Activated naive CD8-positive, alpha-beta T cell (primary cell): ENCODE data around the gene ALDH1A1.

Source experiments
- H3K27ac Mint-ChIP-seq: one replicate; pipeline ENCODE4 v1.8.0; 2021; ENCODE audit warnings: mixed read lengths
- H3K27me3 Mint-ChIP-seq: one replicate; pipeline ENCODE4 v1.8.0; 2021; ENCODE audit warnings: mixed read lengths
- H3K36me3 Mint-ChIP-seq: one replicate; pipeline ENCODE4 v1.8.0; 2021; ENCODE audit warnings: mixed read lengths
- H3K4me1 Mint-ChIP-seq: one replicate; pipeline ENCODE4 v1.8.0; 2021; ENCODE audit warnings: low read depth, mixed read lengths
- H3K4me3 Mint-ChIP-seq: one replicate; pipeline ENCODE4 v1.8.0; 2021; ENCODE audit warnings: mild to moderate bottlenecking, mixed read lengths
- H3K9me3 Mint-ChIP-seq: one replicate; pipeline ENCODE4 v1.8.0; 2021; ENCODE audit warnings: low read depth, mixed read lengths

ALDH1A1 gene

GRCh38 chr9:72955571-72955970, 2.7 kb upstream of the ALDH1A1 start:
- Mint-ChIP-seq H3K4me3 (no peak overlapping the region), H3K27me3 (peaks cover 9% of the 10 kb centered on the region), H3K4me1 (peaks cover 6% of the 10 kb centered on the region)

GRCh38 chr9:72955126-72955455, 2.2 kb upstream of the ALDH1A1 start:
- no peak overlapping the region for H3K4me3 Mint-ChIP-seq
- H3K27ac Mint-ChIP-seq: no peak overlapping the region
- peaks cover 9% of the 10 kb centered on the region for H3K27me3 Mint-ChIP-seq
- peaks cover 6% of the 10 kb centered on the region for H3K4me1 Mint-ChIP-seq
- peaks cover 7% of the 10 kb centered on the region for H3K9me3 Mint-ChIP-seq
- H3K36me3 Mint-ChIP-seq: no peaks in the 10 kb centered on the region

More at GRCh38 chr9:72955571-72955970, 2.7 kb upstream of the ALDH1A1 start:
- Mint-ChIP-seq H3K36me3 (no peaks in the 10 kb centered on the region), H3K9me3 (peaks cover 7% of the 10 kb centered on the region), H3K27ac (no peak overlapping the region)

GRCh38 chr9:72954431-72955125, 1.7 kb upstream of the ALDH1A1 start:
- no peaks in the 10 kb centered on the region for H3K36me3 Mint-ChIP-seq
- H3K4me1 Mint-ChIP-seq: peaks cover 6% of the 10 kb centered on the region
- no peak overlapping the region for H3K27ac Mint-ChIP-seq
- peaks cover 5% of the 10 kb centered on the region for H3K9me3 Mint-ChIP-seq
- H3K4me3 Mint-ChIP-seq: no peak overlapping the region
- H3K27me3 Mint-ChIP-seq: peaks cover 9% of the 10 kb centered on the region

GRCh38 chr9:72952381-72952690, 517 bp downstream of the ALDH1A1 start:
- Mint-ChIP-seq H3K27me3 (peaks cover 14% of the 10 kb centered on the region), H3K4me3 (no peak overlapping the region), H3K9me3 (no peaks in the 10 kb centered on the region), H3K36me3 (no peaks in the 10 kb centered on the region), H3K27ac (no peak overlapping the region), H3K4me1 (peaks cover 6% of the 10 kb centered on the region)

GRCh38 chr9:72951520-72952380, 1.1 kb downstream of the ALDH1A1 start:
- no peak overlapping the region for H3K4me3 Mint-ChIP-seq
- H3K4me1 Mint-ChIP-seq: peaks cover 6% of the 10 kb centered on the region
- peaks cover 14% of the 10 kb centered on the region for H3K27me3 Mint-ChIP-seq
- no peaks in the 10 kb centered on the region for H3K36me3 Mint-ChIP-seq
- no peaks in the 10 kb centered on the region for H3K9me3 Mint-ChIP-seq
- no peak overlapping the region for H3K27ac Mint-ChIP-seq

- Mint-ChIP-seq H3K4me3 (no peak overlapping the region), H3K36me3 (no peaks in the 10 kb centered on the region), H3K27me3 (peaks cover 15% of the 10 kb centered on the region), H3K27ac (no peak overlapping the region), H3K9me3 (no peaks in the 10 kb centered on the region), H3K4me1 (peaks cover 6% of the 10 kb centered on the region)
Observed at GRCh38 chr9:72950875-72951442, 1.9 kb downstream of the ALDH1A1 start.

GRCh38 chr9:72949918-72950325, 2.9 kb downstream of the ALDH1A1 start:
- no peaks in the 10 kb centered on the region for H3K36me3 Mint-ChIP-seq
- H3K4me1 Mint-ChIP-seq: peaks cover 6% of the 10 kb centered on the region
- no peak overlapping the region for H3K27ac Mint-ChIP-seq
- H3K4me3 Mint-ChIP-seq: no peak overlapping the region
- peaks cover 12% of the 10 kb centered on the region for H3K27me3 Mint-ChIP-seq
- no peaks in the 10 kb centered on the region for H3K9me3 Mint-ChIP-seq

GRCh38 chr9:72949244-72949582, 3.6 kb downstream of the ALDH1A1 start:
- Mint-ChIP-seq H3K4me3 (no peak overlapping the region), H3K9me3 (no peaks in the 10 kb centered on the region), H3K27me3 (peaks cover 12% of the 10 kb centered on the region), H3K36me3 (no peaks in the 10 kb centered on the region), H3K27ac (no peak overlapping the region), H3K4me1 (peaks cover 6% of the 10 kb centered on the region)

- Mint-ChIP-seq H3K4me3 (no peak overlapping the region), H3K27me3 (peaks cover 12% of the 10 kb centered on the region), H3K9me3 (no peaks in the 10 kb centered on the region), H3K36me3 (no peaks in the 10 kb centered on the region), H3K27ac (no peak overlapping the region), H3K4me1 (peaks cover 6% of the 10 kb centered on the region)
Observed at GRCh38 chr9:72948575-72949243, 4.1 kb downstream of the ALDH1A1 start.

GRCh38 chr9:72947984-72948465, 4.8 kb downstream of the ALDH1A1 start:
- Mint-ChIP-seq H3K4me1 (peaks cover 3% of the 10 kb centered on the region), H3K27me3 (peaks cover 12% of the 10 kb centered on the region), H3K4me3 (no peak overlapping the region), H3K27ac (no peak overlapping the region), H3K9me3 (no peaks in the 10 kb centered on the region), H3K36me3 (no peaks in the 10 kb centered on the region)

- H3K27ac Mint-ChIP-seq: no peak overlapping the region
- H3K36me3 Mint-ChIP-seq: no peaks in the 10 kb centered on the region
- no peaks in the 10 kb centered on the region for H3K4me1 Mint-ChIP-seq
- H3K9me3 Mint-ChIP-seq: no peaks in the 10 kb centered on the region
- no peak overlapping the region for H3K4me3 Mint-ChIP-seq
- peaks cover 15% of the 10 kb centered on the region for H3K27me3 Mint-ChIP-seq
Observed at GRCh38 chr9:72946821-72947220, 6.0 kb downstream of the ALDH1A1 start.

GRCh38 chr9:72946318-72946717, 6.5 kb downstream of the ALDH1A1 start:
- Mint-ChIP-seq H3K4me1 (no peaks in the 10 kb centered on the region), H3K36me3 (no peaks in the 10 kb centered on the region), H3K27ac (no peak overlapping the region), H3K27me3 (peaks cover 15% of the 10 kb centered on the region), H3K4me3 (no peak overlapping the region), H3K9me3 (no peaks in the 10 kb centered on the region)

- Mint-ChIP-seq H3K9me3 (no peaks in the 10 kb centered on the region), H3K36me3 (no peaks in the 10 kb centered on the region), H3K27ac (no peak overlapping the region), H3K4me1 (no peaks in the 10 kb centered on the region), H3K27me3 (peaks cover 15% of the 10 kb centered on the region), H3K4me3 (no peak overlapping the region)
Observed at GRCh38 chr9:72945391-72945790, 7.5 kb downstream of the ALDH1A1 start.

- Mint-ChIP-seq H3K27me3 (peaks cover 15% of the 10 kb centered on the region), H3K9me3 (no peaks in the 10 kb centered on the region), H3K36me3 (no peaks in the 10 kb centered on the region), H3K4me1 (no peaks in the 10 kb centered on the region), H3K4me3 (no peak overlapping the region), H3K27ac (no peak overlapping the region)
Observed at GRCh38 chr9:72943844-72944462, 8.9 kb downstream of the ALDH1A1 start.

- Mint-ChIP-seq H3K4me1 (no peaks in the 10 kb centered on the region), H3K9me3 (no peaks in the 10 kb centered on the region), H3K27ac (no peak overlapping the region), H3K4me3 (no peak overlapping the region), H3K36me3 (no peaks in the 10 kb centered on the region), H3K27me3 (peaks cover 9% of the 10 kb centered on the region)
Observed at GRCh38 chr9:72942451-72942850, 10.4 kb downstream of the ALDH1A1 start.
